Measurements from ENCODE around the gene EFNA4.
"Not testable (repeated sequence)": the region's sequence is repeated elsewhere in the genome, so short reads cannot be mapped to it uniquely, and the experiment has no call there.

The EFNA4 gene

GRCh38 chr1:155091071-155092051 is 27.8 kb downstream of the EFNA4 start:
- DNase-seq: peak; percentile 87

GRCh38 chr1:155092131-155092530 is 28.6 kb downstream of the EFNA4 start:
- DNase-seq: no peak

GRCh38 chr1:155092641-155093040 is 29.1 kb downstream of the EFNA4 start:
- DNase-seq: no peak

GRCh38 chr1:155093911-155094621 is 30.5 kb downstream of the EFNA4 start:
- DNase-seq: no peak

GRCh38 chr1:155094622-155094948 is 31.0 kb downstream of the EFNA4 start:
- DNase-seq: no peak

DNA sequence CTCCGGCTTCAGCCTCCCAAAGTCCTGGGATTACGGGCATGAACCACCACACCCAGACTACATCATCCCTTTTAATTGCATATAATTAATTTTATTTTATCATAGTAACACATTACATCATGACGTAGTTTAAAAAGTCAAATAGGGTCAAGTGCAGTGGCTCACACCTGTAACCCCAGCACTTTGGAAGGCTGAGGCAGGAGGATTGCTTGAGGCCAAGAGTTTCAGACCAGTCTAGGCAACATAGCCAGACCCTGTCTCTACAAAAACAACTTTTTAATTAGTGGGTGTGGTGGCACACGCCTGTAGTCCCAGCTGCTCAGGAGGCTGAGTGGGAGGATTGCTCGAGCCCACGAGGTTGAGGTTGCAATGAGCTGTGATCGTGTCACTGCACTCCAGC is 35.8 kb downstream of the EFNA4 start:
- DNase-seq: no peak

DNA sequence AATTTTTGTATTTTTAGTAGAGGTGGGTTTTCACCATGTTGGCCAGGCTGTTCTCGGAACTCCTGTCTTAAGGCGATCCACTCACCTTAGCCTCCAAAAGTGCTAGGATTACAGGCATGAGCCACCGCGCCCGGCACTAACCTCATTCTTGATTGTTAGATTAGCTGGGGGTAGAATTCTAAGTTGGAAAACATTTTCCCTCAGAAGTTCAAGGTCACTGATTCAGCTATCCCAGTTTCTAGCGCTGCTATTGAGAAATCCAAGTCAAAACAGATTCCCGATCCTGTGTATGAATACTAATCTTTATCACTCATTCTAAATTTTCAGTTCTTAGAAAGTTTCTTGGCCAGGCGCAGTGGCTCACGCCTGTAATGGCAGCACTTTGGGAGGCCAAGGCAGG is 39.8 kb downstream of the EFNA4 start:
- no peak for DNase-seq

DNA sequence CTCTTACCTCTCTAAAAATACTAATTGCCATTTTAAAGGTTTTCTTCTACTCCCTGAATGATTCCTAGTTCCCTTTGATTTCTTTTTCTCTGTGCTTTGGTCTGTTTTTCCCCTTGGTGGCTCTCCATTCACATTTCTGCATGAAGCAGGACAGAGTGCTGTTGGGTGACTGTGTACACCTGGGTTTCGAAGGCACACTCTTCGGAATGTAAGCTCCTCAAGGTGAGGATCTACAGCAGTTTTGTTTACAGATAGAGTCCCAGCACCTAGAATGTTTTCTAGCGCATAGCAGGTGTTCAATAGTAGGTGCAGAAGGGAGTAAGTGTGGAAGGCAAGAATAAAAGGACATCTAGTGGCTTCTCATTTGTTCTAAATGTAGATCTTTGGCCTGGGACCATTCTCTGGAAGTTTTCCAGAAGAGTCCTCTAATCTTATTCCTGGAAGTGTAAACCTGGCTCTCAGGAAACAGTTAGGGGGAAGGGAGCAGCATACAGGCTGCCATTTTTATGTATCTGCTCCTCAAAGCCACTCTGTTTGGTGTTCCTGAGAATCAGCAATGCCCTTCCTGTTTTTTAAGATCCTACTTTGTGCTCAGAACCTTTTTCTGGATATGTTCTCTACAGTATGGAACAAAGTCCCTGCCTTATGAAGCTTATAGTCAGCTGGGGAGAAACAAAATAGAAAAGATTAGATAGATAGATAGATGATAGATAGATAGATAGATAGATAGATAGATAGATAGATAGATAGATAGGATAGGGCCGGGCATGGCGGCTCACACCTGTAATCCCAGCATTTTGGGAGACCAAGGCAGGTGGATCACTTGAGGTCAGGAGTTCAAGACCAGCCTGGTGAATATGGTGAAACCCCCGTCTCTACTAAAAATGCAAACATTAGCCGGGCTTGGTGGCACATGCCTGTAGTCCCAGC is 41.3 kb downstream of the EFNA4 start:
- no peak for DNase-seq

- DNase-seq: no peak
Measured at GRCh38 chr1:155105604-155106011, 42.1 kb downstream of the EFNA4 start.

GRCh38 chr1:155106862-155107261 is 43.3 kb downstream of the EFNA4 start:
- no peak for DNase-seq

GRCh38 chr1:155107309-155108264 is 44.0 kb downstream of the EFNA4 start:
- DNase-seq: no peak

DNA sequence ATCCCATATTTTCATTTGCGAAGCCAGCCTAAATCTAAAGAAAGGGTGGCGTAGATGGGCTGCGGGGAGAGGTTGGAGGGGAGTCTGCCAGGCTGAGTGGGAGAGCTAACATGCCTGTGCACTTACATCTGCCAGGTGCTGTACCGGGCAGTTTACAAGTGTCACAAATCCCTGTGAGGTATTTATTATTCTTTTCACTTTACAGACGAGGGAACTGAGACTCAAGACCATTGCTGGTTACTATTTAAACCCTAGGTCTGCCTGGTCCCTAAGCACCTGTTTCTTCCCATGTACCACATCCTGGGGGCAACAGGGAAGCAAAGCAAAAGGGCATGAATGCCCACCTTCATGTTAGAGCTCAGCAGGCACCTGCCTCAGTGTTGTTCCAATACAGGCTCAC is 44.8 kb downstream of the EFNA4 start:
- DNase-seq: no peak

- DNase-seq: no peak
Measured at GRCh38 chr1:155110381-155110780, 46.8 kb downstream of the EFNA4 start.

DNA sequence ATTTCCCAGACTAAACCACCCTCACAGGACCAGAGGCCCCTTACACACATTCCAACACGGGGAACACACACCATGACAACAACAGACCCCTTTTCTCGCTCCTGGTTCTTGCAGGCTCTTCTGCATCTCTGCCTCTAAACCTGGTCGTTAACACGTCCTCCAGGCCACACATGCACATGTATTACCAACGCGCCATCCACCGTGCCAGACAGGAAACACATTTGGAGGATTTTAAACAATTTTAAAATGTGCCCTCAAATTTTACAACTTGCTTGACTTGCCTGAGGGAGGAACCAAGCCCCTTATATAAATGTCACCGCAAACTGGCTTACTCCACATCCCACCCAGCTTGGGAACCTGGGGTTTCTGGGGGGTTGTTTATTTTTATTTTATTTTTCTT is 47.3 kb downstream of the EFNA4 start:
- no peak for DNase-seq

DNA sequence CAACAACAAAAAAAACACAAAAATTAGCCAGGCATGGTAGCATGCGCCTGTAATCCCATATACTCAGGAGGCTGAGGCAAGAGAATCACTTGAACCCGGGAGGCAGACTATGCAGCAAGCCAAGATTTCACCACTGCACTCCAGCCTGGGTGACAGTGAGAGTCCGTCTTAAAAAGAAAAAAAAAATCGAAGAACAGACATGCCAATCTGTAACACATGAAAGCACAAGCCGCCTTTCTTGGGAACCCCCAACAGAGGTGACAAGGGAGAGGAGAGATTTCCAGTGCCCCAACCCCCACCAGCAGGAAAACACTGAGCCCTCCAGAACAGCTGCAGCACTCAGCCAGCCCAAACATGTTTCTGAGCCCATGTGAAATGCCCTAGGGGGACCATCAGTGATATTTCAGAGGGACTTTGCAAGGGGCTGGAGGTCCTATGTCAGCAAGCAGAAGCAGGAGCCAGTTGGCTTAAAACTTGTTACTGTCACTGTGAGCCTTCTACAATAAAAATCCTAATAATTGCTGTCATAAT is 50.0 kb downstream of the EFNA4 start:
- no peak for DNase-seq

DNA sequence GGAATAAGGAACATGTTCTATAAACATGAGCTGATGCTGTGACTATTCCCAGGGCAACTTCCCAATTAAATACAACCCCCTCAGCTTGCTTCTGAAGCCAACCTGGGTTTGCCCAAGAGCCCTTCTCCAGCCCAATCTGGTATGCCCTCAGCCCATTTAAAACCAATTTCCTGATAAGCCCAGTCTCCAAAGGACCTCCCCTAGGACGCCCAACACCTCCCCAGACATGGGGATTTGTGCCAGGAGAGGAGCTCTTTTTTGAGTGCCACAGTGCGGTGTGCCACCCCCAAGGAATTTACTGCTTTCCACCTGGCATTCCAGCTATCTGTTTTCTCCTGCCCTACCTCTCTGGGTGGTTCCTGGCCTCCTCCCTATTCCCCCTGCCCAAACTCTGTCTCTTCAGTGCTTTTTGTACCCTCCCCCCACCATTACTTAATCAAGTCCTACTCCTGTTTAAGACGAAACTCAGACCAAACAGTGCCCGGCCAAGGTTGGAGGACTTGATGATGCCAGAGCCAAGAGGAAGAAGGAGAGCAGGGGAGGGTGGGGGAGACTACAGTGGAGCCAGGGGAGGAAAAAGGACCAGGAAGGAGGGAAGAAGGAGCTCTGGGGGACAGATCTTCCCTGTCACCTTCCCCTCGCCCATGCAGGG is 52.7 kb downstream of the EFNA4 start:
- DNase-seq: no peak

GRCh38 chr1:155117610-155118009 is 54.1 kb downstream of the EFNA4 start:
- DNase-seq: no peak

DNA sequence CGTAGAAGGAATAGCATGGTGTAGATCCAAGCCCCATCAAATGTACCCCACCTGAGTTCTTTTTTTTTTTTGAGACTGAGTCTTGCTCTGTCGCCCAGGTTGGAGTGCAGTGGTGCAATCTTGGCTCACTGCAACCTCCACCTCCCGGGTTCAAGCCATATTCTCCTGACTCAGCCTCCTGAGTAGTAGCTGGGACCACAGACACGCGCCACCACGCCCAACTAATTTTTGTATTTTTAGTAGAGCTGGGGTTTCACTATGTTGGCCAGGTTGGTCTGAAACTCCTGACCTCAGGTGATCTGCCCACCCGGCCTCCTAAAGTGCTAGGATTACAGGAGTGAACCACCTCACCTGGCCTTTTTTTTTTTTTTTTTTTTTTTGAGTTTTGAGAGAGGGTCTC is 54.5 kb downstream of the EFNA4 start:
- not testable (repeated sequence) for DNase-seq
